HEK293 (cell line): ENCODE measurements around the gene PDIA6.

Experiments
- CTCF ChIA-PET: fragments of 350-600 bp; formaldehyde crosslinking; extraction: SDS; loops from one replicate; lab custom pipeline; 2021; ENCODE audit warnings: antibody characterized with exemption; lab: Yijun Ruan, JAX
- POLR2A ChIA-PET: fragments of 300-600 bp; formaldehyde crosslinking; extraction: SDS; loops from one replicate; lab custom pipeline; 2020; ENCODE audit warnings: antibody characterized with exemption, inconsistent platforms; lab: Yijun Ruan, JAX
- H3K27ac ChIP-seq: fragments of 200-500 bp; sonication (Bioruptor generic); 2 replicates; pipeline ENCODE4 v1.5.1; 2014; ENCODE audit warnings: low read depth, low read length, control low read depth, inconsistent platforms; ENCODE audit errors: extremely low read depth
- H3K36me3 ChIP-seq, 2 experiments: fragments of 200-500 bp in 1 of 2; sonication (Bioruptor generic) in 1 of 2; 1 replicate in 1 of 2; 2 replicates in 1 of 2; pipeline ENCODE4 v1.5.1; 2014 to 2017; ENCODE audit warnings: inconsistent platforms in 2 of 2, low read length in 2 of 2; ENCODE audit not compliant: control insufficient read depth in 2 of 2, insufficient read depth in 1 of 2
- H3K4me1 ChIP-seq: fragments of 200-500 bp; sonication (Bioruptor generic); 2 replicates; pipeline ENCODE4 v1.5.1; 2014; ENCODE audit warnings: mild to moderate bottlenecking, low read length, inconsistent platforms; ENCODE audit not compliant: control insufficient read depth, insufficient read depth
- H3K4me3 ChIP-seq: 2 replicates; pipeline ENCODE4 v1.5.1; 2011; ENCODE audit warnings: low read depth, mild to moderate bottlenecking, control low read depth, low read length, moderate library complexity
- H3K9me3 ChIP-seq: fragments of 200-500 bp; sonication (Bioruptor generic); 2 replicates; pipeline ENCODE4 v1.5.1; 2014; ENCODE audit warnings: low read depth, low read length, inconsistent platforms; ENCODE audit not compliant: control insufficient read depth, insufficient read depth
- BCL11A ChIP-seq: fragments of 450-650 bp; formaldehyde crosslinking; IDR thresholded peaks from 2 replicates; pipeline ENCODE4 v1.5.1; 2016; ENCODE audit warnings: low read depth, missing biosample characterization, missing genetic modification characterization
- BCL11B ChIP-seq: fragments of 450-650 bp; formaldehyde crosslinking; IDR thresholded peaks from 2 replicates; pipeline ENCODE4 v1.5.1; 2016; ENCODE audit warnings: low read depth, missing biosample characterization, missing genetic modification characterization
- FEZF1 ChIP-seq: fragments of 450-650 bp; formaldehyde crosslinking; IDR thresholded peaks from 2 replicates; pipeline ENCODE4 v1.5.1; 2016; ENCODE audit warnings: missing biosample characterization, missing genetic modification characterization
- GLI2 ChIP-seq: fragments of 450-650 bp; formaldehyde crosslinking; IDR thresholded peaks from 2 replicates; pipeline ENCODE4; 2017; ENCODE audit warnings: missing biosample characterization, missing genetic modification characterization, low read depth, borderline replicate concordance
- GLIS1 ChIP-seq: fragments of 450-650 bp; formaldehyde crosslinking; IDR thresholded peaks from 2 replicates; pipeline ENCODE4 v1.5.1; 2016; ENCODE audit warnings: missing biosample characterization, missing genetic modification characterization
- KLF10 ChIP-seq: fragments of 450-650 bp; IDR thresholded peaks from 2 replicates; pipeline ENCODE4 v1.5.1; 2018; ENCODE audit warnings: missing biosample characterization, mild to moderate bottlenecking, missing genetic modification characterization
- PRDM10 ChIP-seq: fragments of 450-650 bp; formaldehyde crosslinking; IDR thresholded peaks from 2 replicates; pipeline ENCODE4 v1.5.1; 2016; ENCODE audit warnings: missing biosample characterization, missing genetic modification characterization
- RBAK ChIP-seq: fragments of 450-650 bp; formaldehyde crosslinking; IDR thresholded peaks from 2 replicates; pipeline ENCODE4 v1.5.1; 2016; ENCODE audit warnings: missing biosample characterization, missing genetic modification characterization
- SALL2 ChIP-seq: fragments of 450-650 bp; formaldehyde crosslinking; IDR thresholded peaks from 2 replicates; pipeline ENCODE4 v1.5.0; 2017; ENCODE audit warnings: missing biosample characterization, mild to moderate bottlenecking, missing genetic modification characterization, borderline replicate concordance
- ZBTB11 ChIP-seq: fragments of 450-650 bp; formaldehyde crosslinking; conservative IDR thresholded peaks from 2 replicates; pipeline ENCODE4 v1.5.1; 2016; ENCODE audit warnings: low read depth, missing biosample characterization, missing genetic modification characterization
- ZEB2 ChIP-seq: fragments of 450-650 bp; formaldehyde crosslinking; IDR thresholded peaks from 2 replicates; pipeline ENCODE4 v1.5.1; 2016; ENCODE audit warnings: missing biosample characterization, missing genetic modification characterization
- ZFHX2 ChIP-seq: fragments of 450-650 bp; formaldehyde crosslinking; conservative IDR thresholded peaks from 2 replicates; pipeline ENCODE4 v1.5.1; 2016; ENCODE audit warnings: missing biosample characterization, missing genetic modification characterization
- ZNF157 ChIP-seq: fragments of 450-650 bp; formaldehyde crosslinking; IDR thresholded peaks from 2 replicates; pipeline ENCODE4 v1.5.1; 2016; ENCODE audit warnings: missing biosample characterization, missing genetic modification characterization
- ZNF23 ChIP-seq: fragments of 450-650 bp; formaldehyde crosslinking; IDR thresholded peaks from 2 replicates; pipeline ENCODE4 v1.5.1; 2016; ENCODE audit warnings: missing biosample characterization, missing genetic modification characterization, borderline replicate concordance
- ZNF335 ChIP-seq: fragments of 450-650 bp; formaldehyde crosslinking; conservative IDR thresholded peaks from 2 replicates; pipeline ENCODE4 v1.5.1; 2016; ENCODE audit warnings: missing biosample characterization, missing genetic modification characterization
- ZNF350 ChIP-seq: fragments of 450-650 bp; formaldehyde crosslinking; IDR thresholded peaks from 2 replicates; pipeline ENCODE4 v1.5.0; 2017; ENCODE audit warnings: missing biosample characterization, mild to moderate bottlenecking, missing genetic modification characterization
- ZNF501 ChIP-seq: fragments of 450-650 bp; formaldehyde crosslinking; IDR thresholded peaks from 2 replicates; pipeline ENCODE4 v1.5.1; 2016; ENCODE audit warnings: missing biosample characterization, missing genetic modification characterization
- ZNF514 ChIP-seq: fragments of 450-650 bp; formaldehyde crosslinking; IDR thresholded peaks from 2 replicates; pipeline ENCODE4 v1.5.1; 2016; ENCODE audit warnings: missing biosample characterization, missing genetic modification characterization
- ZNF530 ChIP-seq: fragments of 450-650 bp; formaldehyde crosslinking; IDR thresholded peaks from 2 replicates; pipeline ENCODE4 v1.5.1; 2016; ENCODE audit warnings: low read depth, missing biosample characterization, missing genetic modification characterization
- ZNF548 ChIP-seq: fragments of 450-650 bp; formaldehyde crosslinking; IDR thresholded peaks from 2 replicates; pipeline ENCODE4 v1.5.1; 2016; ENCODE audit warnings: missing biosample characterization, missing genetic modification characterization
- ZNF558 ChIP-seq: fragments of 450-650 bp; formaldehyde crosslinking; IDR thresholded peaks from 2 replicates; pipeline ENCODE4 v1.5.1; 2016; ENCODE audit warnings: missing biosample characterization, missing genetic modification characterization
- ZNF610 ChIP-seq: fragments of 450-650 bp; formaldehyde crosslinking; IDR thresholded peaks from 2 replicates; pipeline ENCODE4 v1.5.1; 2016; ENCODE audit warnings: missing biosample characterization, missing genetic modification characterization, borderline replicate concordance
- ZNF639 ChIP-seq: fragments of 450-650 bp; formaldehyde crosslinking; IDR thresholded peaks from 2 replicates; pipeline ENCODE4 v1.5.1; 2016; ENCODE audit warnings: missing biosample characterization, missing genetic modification characterization
- ZNF654 ChIP-seq: fragments of 450-650 bp; formaldehyde crosslinking; IDR thresholded peaks from 2 replicates; pipeline ENCODE4 v1.5.1; 2016; ENCODE audit warnings: low read depth, missing biosample characterization, missing genetic modification characterization
- ZNF777 ChIP-seq: fragments of 450-650 bp; formaldehyde crosslinking; IDR thresholded peaks from 2 replicates; pipeline ENCODE4 v1.5.1; 2017; ENCODE audit warnings: missing biosample characterization, missing genetic modification characterization, borderline replicate concordance
- TF ChIP-seq, protein P1 (sequence below): fragments of 450-650 bp; formaldehyde crosslinking; IDR thresholded peaks from 2 replicates; pipeline ENCODE4 v1.5.1; 2016; ENCODE audit warnings: missing biosample characterization, missing genetic modification characterization

PDIA6 gene

DNA sequence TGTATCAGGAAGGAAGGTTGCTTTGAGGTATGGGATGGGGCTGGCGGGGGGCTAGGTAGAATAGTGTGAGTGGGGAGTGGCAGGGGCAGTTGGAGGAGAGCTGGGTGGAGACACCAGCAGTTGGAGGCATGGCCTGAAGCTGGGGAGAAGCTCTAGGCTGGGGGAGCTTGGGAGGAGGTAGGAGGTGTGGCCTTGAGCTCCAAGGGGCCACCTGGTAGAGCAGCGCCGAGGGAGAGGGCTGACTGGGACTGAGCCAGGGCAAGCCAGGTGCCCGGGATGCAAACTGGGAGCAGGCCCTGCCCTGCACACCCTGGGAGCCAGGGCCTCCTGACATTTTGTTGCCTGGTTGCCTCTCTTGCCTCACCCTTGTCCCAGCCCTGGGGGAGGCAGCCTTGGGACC, 33.1 kb upstream of the PDIA6 start:
- TF ChIP-seq ZNF157 (no peak), ZFHX2 (tag by site-specific recombination) (no peak), ZNF350 (tag by site-specific recombination) (no peak), GLIS1 (tag by site-specific recombination) (0 out of 2 replicates have a peak, but pooled peaks have one; percentile 28), ZNF654 (tag by site-specific recombination) (no peak), ZNF639 (tag by site-specific recombination) (no peak), BCL11B (no peak)
- TF ChIP-seq, protein P1, sequence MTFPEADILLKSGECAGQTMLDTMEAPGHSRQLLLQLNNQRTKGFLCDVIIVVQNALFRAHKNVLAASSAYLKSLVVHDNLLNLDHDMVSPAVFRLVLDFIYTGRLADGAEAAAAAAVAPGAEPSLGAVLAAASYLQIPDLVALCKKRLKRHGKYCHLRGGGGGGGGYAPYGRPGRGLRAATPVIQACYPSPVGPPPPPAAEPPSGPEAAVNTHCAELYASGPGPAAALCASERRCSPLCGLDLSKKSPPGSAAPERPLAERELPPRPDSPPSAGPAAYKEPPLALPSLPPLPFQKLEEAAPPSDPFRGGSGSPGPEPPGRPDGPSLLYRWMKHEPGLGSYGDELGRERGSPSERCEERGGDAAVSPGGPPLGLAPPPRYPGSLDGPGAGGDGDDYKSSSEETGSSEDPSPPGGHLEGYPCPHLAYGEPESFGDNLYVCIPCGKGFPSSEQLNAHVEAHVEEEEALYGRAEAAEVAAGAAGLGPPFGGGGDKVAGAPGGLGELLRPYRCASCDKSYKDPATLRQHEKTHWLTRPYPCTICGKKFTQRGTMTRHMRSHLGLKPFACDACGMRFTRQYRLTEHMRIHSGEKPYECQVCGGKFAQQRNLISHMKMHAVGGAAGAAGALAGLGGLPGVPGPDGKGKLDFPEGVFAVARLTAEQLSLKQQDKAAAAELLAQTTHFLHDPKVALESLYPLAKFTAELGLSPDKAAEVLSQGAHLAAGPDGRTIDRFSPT (tag by site-specific recombination), result no peak
- H3K4me1 ChIP-seq, result no peaks in the 10 kb centered on the region

GRCh38 chr2:10844097-10844496, 31.5 kb upstream of the PDIA6 start:
- Histone ChIP-seq H3K27ac (no peak overlapping the region), H3K4me3 (no peak overlapping the region), H3K9me3 (no peaks in the 10 kb centered on the region), H3K4me1 (no peaks in the 10 kb centered on the region), H3K36me3 (no peaks in the 10 kb centered on the region)
- ChIA-PET CTCF (interaction anchor here (0.8 to 2.5 kb wide), 3 partner anchors 9 to 65 kb away, joined by 4 to 11 read pairs (median 6); no protein-coding TSS in a partner anchor), POLR2A (no interaction called here)
- no peak for TF ChIP-seq RBAK (tag by site-specific recombination)
- TF ChIP-seq SALL2 (tag by site-specific recombination), result no peak
- no peak for TF ChIP-seq ZNF777 (tag by site-specific recombination)
- TF ChIP-seq ZNF610, result no peak
- TF ChIP-seq FEZF1, result no peak
- no peak for TF ChIP-seq PRDM10
- no peak for TF ChIP-seq KLF10 (tag by site-specific recombination)
- no peak for TF ChIP-seq GLIS1 (tag by site-specific recombination)
- TF ChIP-seq ZNF501 (tag by site-specific recombination), result no peak
- no peak for TF ChIP-seq ZNF548
- TF ChIP-seq GLI2 (tag by site-specific recombination), result no peak
- TF ChIP-seq ZNF558 (tag by site-specific recombination), result no peak
- TF ChIP-seq ZEB2 (tag by site-specific recombination), result no peak
- no peak for TF ChIP-seq ZNF23 (tag by site-specific recombination)
- TF ChIP-seq ZBTB11 (tag by site-specific recombination), result no peak
- TF ChIP-seq ZNF530 (tag by site-specific recombination), result no peak
- TF ChIP-seq BCL11A (tag by site-specific recombination), result no peak
- TF ChIP-seq ZNF335, result no peak
- TF ChIP-seq ZNF514 (tag by site-specific recombination), result no peak

More for the DNA sequence above, 33.1 kb upstream of the PDIA6 start:
- Histone ChIP-seq H3K4me3 (no peak overlapping the region), H3K27ac (no peak overlapping the region), H3K36me3 (no peaks in the 10 kb centered on the region), H3K9me3 (no peaks in the 10 kb centered on the region)
- POLR2A ChIA-PET, result no interaction called here
- CTCF ChIA-PET, result interaction anchor here (2.5 kb wide), 1 partner anchor 10 kb away, joined by 11 read pairs; no protein-coding TSS in a partner anchor
